CD14-positive monocyte (primary cell): Measurements from ENCODE around the gene SLC39A3. TPM values are rescaled to one million over a fixed set of nuclear protein-coding genes. Genes with fewer than 3 reads are reported as not detected.

Experiments used
- DNase-seq, 3 donors: peaks; one replicate each; pipeline ENCODE4 v3.0.0-alpha.2; 2011 to 2022
- H2AFZ ChIP-seq: 2 replicates; pipeline ENCODE4 v1.6.0; 2012; ENCODE audit warnings: mild to moderate bottlenecking, low read depth, low read length, inconsistent platforms; ENCODE audit not compliant: insufficient read depth, poor library complexity, severe bottlenecking
- H3K27ac ChIP-seq, 2 donors: 1 replicate in 1 of 2; 2 replicates in 1 of 2; pipeline ENCODE4 v1.5.1; 2012 to 2013; ENCODE audit warnings: low read length in 2 of 2, control low read depth in 1 of 2, inconsistent platforms in 1 of 2, low read depth in 1 of 2, mild to moderate bottlenecking in 1 of 2
- H3K27me3 ChIP-seq, 2 donors: one replicate each; pipeline versions ENCODE4 v1.6.0 to v1.6.1; 2011 to 2013; ENCODE audit warnings: low read length in 2 of 2; ENCODE audit not compliant: control insufficient read depth in 2 of 2, insufficient read depth in 2 of 2
- H3K36me3 ChIP-seq, 2 donors: replicated peaks in 1 of 2; 1 replicate in 1 of 2; 2 replicates in 1 of 2; pipeline versions ENCODE4 v1.5.1 to v1.6.1; 2012 to 2013; ENCODE audit warnings: low read length in 2 of 2, control low read depth in 1 of 2, inconsistent platforms in 1 of 2, mild to moderate bottlenecking in 1 of 2; ENCODE audit not compliant: insufficient read depth in 2 of 2, control insufficient read depth in 1 of 2
- H3K4me1 ChIP-seq, 2 donors: 1 replicate in 1 of 2; 2 replicates in 1 of 2; pipeline versions ENCODE4 v1.5.1 to v1.6.1; 2012 to 2013; ENCODE audit warnings: low read length in 2 of 2, control low read depth in 1 of 2, inconsistent platforms in 1 of 2, mild to moderate bottlenecking in 1 of 2, moderate library complexity in 1 of 2; ENCODE audit not compliant: insufficient read depth in 2 of 2, control insufficient read depth in 1 of 2
- H3K4me2 ChIP-seq: replicated peaks from 2 replicates; pipeline ENCODE3; 2012; ENCODE audit warnings: low read length, moderate library complexity, mild to moderate bottlenecking; ENCODE audit not compliant: poor library complexity, severe bottlenecking; ENCODE audit errors: extremely low read depth
- H3K4me3 ChIP-seq, 3 experiments: fragments of 200-600 bp in 1 of 3; sonication (generic) in 1 of 3; replicated peaks in 1 of 3; 1 replicate in 2 of 3; 2 replicates in 1 of 3; pipeline ENCODE4 v1.5.1; 2011 to 2013; ENCODE audit warnings: low read length in 3 of 3, mild to moderate bottlenecking in 3 of 3, control low read depth in 2 of 3, low read depth in 2 of 3, inconsistent platforms in 1 of 3, moderate library complexity in 1 of 3
- H3K79me2 ChIP-seq: 2 replicates; pipeline ENCODE4 v1.6.0; 2012; ENCODE audit warnings: mild to moderate bottlenecking, control low read depth, inconsistent platforms, low read length, moderate library complexity; ENCODE audit not compliant: insufficient read depth
- H3K9ac ChIP-seq: 2 replicates; pipeline ENCODE4 v1.6.0; 2017; ENCODE audit warnings: low read length, mild to moderate bottlenecking; ENCODE audit not compliant: insufficient read depth, poor library complexity, severe bottlenecking
- H3K9me3 ChIP-seq, 2 donors: replicated peaks in 1 of 2; 1 replicate in 1 of 2; 2 replicates in 1 of 2; pipeline versions ENCODE4 v1.5.1 to v1.6.1; 2012 to 2013; ENCODE audit warnings: low read length in 2 of 2, control low read depth in 1 of 2; ENCODE audit not compliant: control insufficient read depth in 1 of 2, insufficient read depth in 1 of 2
- H4K20me1 ChIP-seq: 2 replicates; pipeline ENCODE4 v1.6.0; 2012; ENCODE audit warnings: mild to moderate bottlenecking, low read length, control low read depth, moderate library complexity; ENCODE audit not compliant: insufficient read depth
- H3K27ac Mint-ChIP-seq, 7 donors: one replicate each; pipeline ENCODE4 v1.8.0; 2020; ENCODE audit warnings: mild to moderate bottlenecking in 7 of 7, mixed read lengths in 7 of 7, moderate library complexity in 6 of 7, inconsistent platforms in 2 of 7
- H3K27me3 Mint-ChIP-seq, 3 donors: one replicate each; pipeline ENCODE4 v1.8.0; 2021 to 2022; ENCODE audit warnings: low read depth in 3 of 3, mild to moderate bottlenecking in 3 of 3, mixed read lengths in 3 of 3, moderate library complexity in 3 of 3, inconsistent platforms in 1 of 3
- H3K36me3 Mint-ChIP-seq, 2 donors: one replicate each; pipeline ENCODE4 v1.8.0; 2020; ENCODE audit warnings: mixed read lengths in 2 of 2, inconsistent platforms in 1 of 2, mild to moderate bottlenecking in 1 of 2
- H3K4me1 Mint-ChIP-seq: one replicate; pipeline ENCODE4 v1.8.0; 2020; ENCODE audit warnings: mild to moderate bottlenecking, mixed read lengths
- H3K4me3 Mint-ChIP-seq, 2 donors: one replicate each; pipeline ENCODE4 v1.8.0; 2020; ENCODE audit warnings: mild to moderate bottlenecking in 2 of 2, mixed read lengths in 2 of 2, moderate library complexity in 1 of 2
- H3K9me3 Mint-ChIP-seq, 7 donors: one replicate each; pipeline ENCODE4 v1.8.0; 2020 to 2022; ENCODE audit warnings: mixed read lengths in 7 of 7, mild to moderate bottlenecking in 6 of 7, moderate library complexity in 6 of 7, inconsistent platforms in 2 of 7
- WGBS: methylation state at CpG from one replicate; pipeline ENCODE4 v1.1.5; 2013; ENCODE audit warnings: missing lambda C conversion rate; ENCODE audit not compliant: insufficient coverage; 5-methylcytosine and 5-hydroxymethylcytosine counted together
- intact Hi-C, 2 donors: fragments of 100-400 bp; cut with micrococcal nuclease; formaldehyde crosslinking; loops; one replicate each; pipeline versions ENCODE4 v1.15.0 to v1.15.1; 2023
- polyA plus RNA-seq, 3 donors: library from polyadenylated mRNA; depleted of rRNA in 1 of 3; unstranded in 2 of 3; stranded (reverse) in 1 of 3; fragments of 300-500 nt in 2 of 3; fragments of >200 nt in 1 of 3; fragmentation: Illumina TruSeq in 2 of 3; gene quantifications; 1 replicate in 2 of 3; 2 replicates in 1 of 3; pipeline ENCODE4 v1.2.3, GENCODE V29; 2012 to 2021
- TF ChIP-seq, protein P1 (sequence below): fragments of 200-600 bp; IDR thresholded peaks from one replicate; pipeline ENCODE4 v1.8.0; 2022; ENCODE audit warnings: antibody characterized with exemption, mild to moderate bottlenecking

SLC39A3 gene
- polyA plus RNA-seq, 3 donors, result 14.2 to 39.5 (median 37.0) TPM

DNA sequence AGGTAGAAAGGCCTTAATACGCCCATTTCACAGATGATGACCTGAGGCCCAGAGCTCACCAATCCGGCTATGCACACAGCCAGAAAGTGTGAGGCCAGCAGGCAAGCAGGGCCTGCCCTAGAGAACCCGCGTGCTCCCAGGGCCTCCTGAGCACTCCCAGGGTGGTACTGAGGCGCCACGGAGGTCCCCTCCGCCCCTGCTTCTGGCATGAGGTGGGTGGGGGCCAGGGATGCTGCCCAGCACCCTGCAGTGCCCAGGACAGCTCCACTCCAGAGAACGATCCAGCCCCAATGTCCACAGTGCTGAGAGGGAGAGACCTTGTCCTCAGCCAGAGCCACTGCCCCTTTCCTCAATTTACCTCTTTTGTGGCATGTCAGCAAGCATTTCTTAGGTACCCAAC, 29.4 kb upstream of the SLC39A3 start:
- Mint-ChIP-seq H3K9me3 (peaks cover 0 to 2% (median 0%) of the 10 kb centered on the region in 7 donors), H3K4me1 (peaks cover 12% of the 10 kb centered on the region), H3K36me3 (peaks cover 25 to 49% of the 10 kb centered on the region in 2 donors), H3K4me3 (no peak overlapping the region), H3K27ac (peak overlapping the region in 2 of 7 donors; percentile 4 to 35), H3K27me3 (peaks cover 0 to 2% (median 0%) of the 10 kb centered on the region in 3 donors)
- Histone ChIP-seq H3K36me3 (peaks cover 46 to 57% of the 10 kb centered on the region in 2 donors), H3K27me3 (no peaks in the 10 kb centered on the region), H3K27ac (no peak overlapping the region), H3K9ac (no peak overlapping the region), H3K4me1 (peaks cover 14 to 15% of the 10 kb centered on the region in 2 donors), H4K20me1 (peaks cover 43% of the 10 kb centered on the region), H3K4me3 (no peak overlapping the region), H2AFZ (no peak overlapping the region), H3K79me2 (peaks cover 43% of the 10 kb centered on the region), H3K9me3 (no peaks in the 10 kb centered on the region), H3K4me2 (no peak overlapping the region)
- TF ChIP-seq, protein P1, sequence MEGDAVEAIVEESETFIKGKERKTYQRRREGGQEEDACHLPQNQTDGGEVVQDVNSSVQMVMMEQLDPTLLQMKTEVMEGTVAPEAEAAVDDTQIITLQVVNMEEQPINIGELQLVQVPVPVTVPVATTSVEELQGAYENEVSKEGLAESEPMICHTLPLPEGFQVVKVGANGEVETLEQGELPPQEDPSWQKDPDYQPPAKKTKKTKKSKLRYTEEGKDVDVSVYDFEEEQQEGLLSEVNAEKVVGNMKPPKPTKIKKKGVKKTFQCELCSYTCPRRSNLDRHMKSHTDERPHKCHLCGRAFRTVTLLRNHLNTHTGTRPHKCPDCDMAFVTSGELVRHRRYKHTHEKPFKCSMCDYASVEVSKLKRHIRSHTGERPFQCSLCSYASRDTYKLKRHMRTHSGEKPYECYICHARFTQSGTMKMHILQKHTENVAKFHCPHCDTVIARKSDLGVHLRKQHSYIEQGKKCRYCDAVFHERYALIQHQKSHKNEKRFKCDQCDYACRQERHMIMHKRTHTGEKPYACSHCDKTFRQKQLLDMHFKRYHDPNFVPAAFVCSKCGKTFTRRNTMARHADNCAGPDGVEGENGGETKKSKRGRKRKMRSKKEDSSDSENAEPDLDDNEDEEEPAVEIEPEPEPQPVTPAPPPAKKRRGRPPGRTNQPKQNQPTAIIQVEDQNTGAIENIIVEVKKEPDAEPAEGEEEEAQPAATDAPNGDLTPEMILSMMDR, result no peak
- intact Hi-C loops, result no loop called here
- WGBS, result 93% methylated on average over 8 of the region's 8 CpGs
- no peak for DNase-seq

DNA sequence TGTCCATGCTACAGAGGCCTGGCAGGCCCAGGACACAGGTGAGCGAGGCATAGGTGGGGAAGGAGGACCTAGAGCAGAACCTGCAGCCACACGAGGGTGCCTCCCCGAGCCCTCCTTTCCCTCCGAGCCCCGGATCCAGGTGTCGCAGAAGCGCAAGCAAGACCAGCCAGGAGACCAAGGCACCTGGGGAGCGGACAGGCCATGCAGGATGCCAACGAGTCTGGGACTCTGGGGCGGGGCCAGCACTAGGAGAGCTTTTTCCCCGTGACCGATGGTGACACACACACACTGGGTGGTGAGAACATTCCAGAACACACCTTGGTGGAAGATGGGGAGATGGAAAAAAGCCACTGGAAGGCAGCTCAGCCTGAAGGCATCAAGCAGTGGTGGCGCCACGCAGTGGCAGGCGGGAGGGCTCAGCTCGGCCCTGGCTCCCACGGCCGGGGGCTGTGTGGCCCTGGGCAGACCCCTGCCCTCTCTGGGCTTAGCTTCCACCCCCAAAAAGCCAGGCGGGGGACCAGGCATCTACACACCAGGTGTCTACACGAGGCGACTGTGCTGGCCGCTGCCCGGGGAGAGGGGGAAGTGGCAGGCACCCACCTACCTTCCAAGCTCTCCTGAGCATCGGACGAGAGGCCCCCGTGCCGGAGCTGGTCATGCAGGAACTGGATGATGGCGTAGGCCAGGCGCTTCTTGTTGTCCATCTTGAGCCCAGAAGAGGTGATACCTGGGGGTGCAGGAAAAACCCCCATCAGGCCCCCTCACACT, 28.7 kb upstream of the SLC39A3 start:
- no peak overlapping the region for H2AFZ ChIP-seq
- peaks cover 14 to 15% of the 10 kb centered on the region in 2 donors for H3K4me1 ChIP-seq
- no peaks in the 10 kb centered on the region for H3K27me3 ChIP-seq
- H3K4me2 ChIP-seq, result no peak overlapping the region
- no peak overlapping the region for H3K4me3 ChIP-seq
- H3K9me3 ChIP-seq, result no peaks in the 10 kb centered on the region
- H3K36me3 ChIP-seq, result peaks cover 52 to 63% of the 10 kb centered on the region in 2 donors
- intact Hi-C loops, result no loop called here
- Mint-ChIP-seq H3K27ac (peak overlapping the region in 1 of 7 donors; percentile 68), H3K4me3 (no peak overlapping the region), H3K27me3 (no peaks in the 10 kb centered on the region), H3K36me3 (peaks cover 27 to 51% of the 10 kb centered on the region in 2 donors), H3K4me1 (peaks cover 12% of the 10 kb centered on the region), H3K9me3 (peaks cover 0 to 2% (median 0%) of the 10 kb centered on the region in 7 donors)
- H3K9ac ChIP-seq, result no peak overlapping the region
- H4K20me1 ChIP-seq, result peaks cover 41% of the 10 kb centered on the region
- TF ChIP-seq, protein P1, result no peak
- no peak for DNase-seq
- H3K27ac ChIP-seq, result no peak overlapping the region
- peaks cover 38% of the 10 kb centered on the region for H3K79me2 ChIP-seq
- 94% methylated on average over 28 of the region's 29 CpGs for WGBS
